Middle frontal gyrus (tissue), 1 donor: Measurements from ENCODE around the gene PSAP.

Experiments
- DNase-seq: peaks from one replicate; pipeline ENCODE4 v3.0.0-alpha.2; 2015; ENCODE audit warnings: low spot score; ENCODE audit errors: extremely low spot score

The PSAP gene

GRCh38 chr10:71829171-71829570 lies 21.9 kb downstream of the PSAP start:
- no peak for DNase-seq

GRCh38 chr10:71828702-71829101 lies 22.3 kb downstream of the PSAP start:
- DNase-seq, result no peak

- DNase-seq, result no peak
Measured at GRCh38 chr10:71827852-71828251, 23.2 kb downstream of the PSAP start.

- DNase-seq, result no peak
Measured at GRCh38 chr10:71825217-71825616, 25.8 kb downstream of the PSAP start.

- DNase-seq, result no peak
Measured at GRCh38 chr10:71824333-71824732, 26.7 kb downstream of the PSAP start.

GRCh38 chr10:71823356-71823755 lies 27.7 kb downstream of the PSAP start:
- DNase-seq, result no peak

GRCh38 chr10:71821909-71822763 lies 28.9 kb downstream of the PSAP start:
- no peak for DNase-seq

- DNase-seq, result no peak
Measured at GRCh38 chr10:71820966-71821365, 30.1 kb downstream of the PSAP start.

GRCh38 chr10:71819985-71820384 lies 31.1 kb downstream of the PSAP start:
- no peak for DNase-seq

- DNase-seq, result no peak
Measured at GRCh38 chr10:71819441-71819861, 31.6 kb downstream of the PSAP start.

- no peak for DNase-seq
Measured at GRCh38 chr10:71818674-71819260, 32.3 kb downstream of the PSAP start.

GRCh38 chr10:71817831-71818655 lies 33.0 kb downstream of the PSAP start:
- DNase-seq, result no peak

- DNase-seq, result no peak
Measured at GRCh38 chr10:71816936-71817618, 34.0 kb downstream of the PSAP start.

- no peak for DNase-seq
Measured at GRCh38 chr10:71816421-71816851, 34.6 kb downstream of the PSAP start.

- DNase-seq, result no peak
Measured at GRCh38 chr10:71815515-71816130, 35.4 kb downstream of the PSAP start.

GRCh38 chr10:71814922-71815411 lies 36.1 kb downstream of the PSAP start:
- DNase-seq, result no peak

- no peak for DNase-seq
Measured at GRCh38 chr10:71812913-71813590, 38.0 kb downstream of the PSAP start.

- DNase-seq, result no peak
Measured at GRCh38 chr10:71812016-71812912, 38.8 kb downstream of the PSAP start.

- DNase-seq, result no peak
Measured at GRCh38 chr10:71811351-71811750, 39.7 kb downstream of the PSAP start.
